ENCODE measurements around the gene DUOX2.
"Not testable (repeated sequence)": the region's sequence is repeated elsewhere in the genome, so short reads cannot be mapped to it uniquely, and the experiment has no call there.

DUOX2 gene

DNA sequence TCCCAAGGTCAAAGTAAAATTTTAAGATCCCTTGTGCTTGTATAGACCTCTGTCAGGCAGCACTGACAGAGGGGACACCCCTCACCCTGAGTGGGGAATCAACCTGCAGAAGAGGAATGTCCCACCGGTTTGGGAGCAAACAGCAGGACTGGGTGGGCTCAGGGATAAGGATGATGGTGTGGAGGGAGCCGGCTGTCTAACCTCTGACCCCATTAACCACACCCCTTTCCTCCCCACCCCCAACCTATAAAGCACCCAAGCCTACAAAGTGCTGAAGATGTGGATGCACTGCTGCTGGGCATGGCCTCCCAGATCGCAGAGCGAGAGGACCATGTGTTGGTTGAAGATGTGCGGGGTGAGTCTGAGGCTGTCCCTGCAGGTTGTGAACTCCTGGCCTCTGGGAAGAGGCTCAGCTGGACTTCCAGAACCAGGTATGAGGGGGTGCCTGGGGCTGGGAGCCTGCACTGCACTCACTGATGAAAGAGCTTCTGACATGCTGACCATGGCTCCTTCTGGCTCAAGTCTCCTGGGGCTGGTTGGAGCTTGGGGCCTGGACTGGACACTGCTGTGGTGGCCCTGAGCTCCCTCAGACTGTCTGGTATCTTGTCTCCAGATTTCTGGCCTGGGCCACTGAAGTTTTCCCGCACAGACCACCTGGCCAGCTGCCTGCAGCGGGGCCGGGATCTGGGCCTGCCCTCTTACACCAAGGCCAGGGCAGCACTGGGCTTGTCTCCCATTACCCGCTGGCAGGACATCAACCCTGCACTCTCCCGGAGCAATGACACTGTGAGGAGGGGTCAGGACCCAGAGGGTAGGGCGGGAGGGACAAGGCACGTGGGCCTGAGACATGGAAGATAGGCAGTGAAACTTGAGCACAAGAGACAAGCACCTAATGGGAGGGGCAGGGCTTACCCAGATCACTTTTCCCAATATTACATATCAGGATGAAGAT, 25.1 kb upstream of the DUOX2 start:
- DNase-seq, result no peak

DNA sequence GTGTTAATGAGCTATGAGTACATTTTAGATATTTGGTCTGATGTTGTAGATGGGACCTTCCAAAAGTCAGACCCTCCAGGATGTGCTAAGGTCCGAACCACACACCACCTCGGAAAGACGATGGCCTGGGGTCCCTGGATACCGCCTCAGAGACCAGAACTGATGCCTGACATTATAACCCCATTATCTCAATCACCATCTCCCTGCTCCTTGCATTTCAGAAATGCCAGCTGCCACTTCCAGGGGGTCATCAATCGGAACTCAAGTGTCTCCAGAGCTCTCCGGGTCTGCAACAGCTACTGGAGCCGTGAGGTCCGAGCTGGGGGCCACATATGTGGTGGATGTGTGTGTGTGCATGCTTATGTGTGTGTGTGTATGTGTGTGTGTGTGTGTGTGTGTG, 23.7 kb upstream of the DUOX2 start:
- no peak for DNase-seq

DNA sequence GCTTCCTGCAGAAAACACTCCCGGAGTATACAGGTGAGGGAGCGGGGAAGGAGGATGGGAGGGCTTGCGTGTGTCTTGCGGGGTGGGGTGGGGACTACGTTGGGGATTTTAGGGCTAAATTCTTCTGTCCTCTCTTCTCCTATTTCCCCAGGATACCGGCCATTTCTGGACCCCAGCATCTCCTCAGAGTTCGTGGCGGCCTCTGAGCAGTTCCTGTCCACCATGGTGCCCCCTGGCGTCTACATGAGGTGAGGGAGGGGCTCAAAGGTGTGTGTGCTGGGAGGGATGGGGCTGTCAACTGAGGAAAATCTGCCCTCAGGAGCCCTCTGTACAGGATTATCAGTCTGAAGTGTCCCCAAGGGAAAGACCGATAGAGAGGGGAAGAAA, 22.4 kb upstream of the DUOX2 start:
- DNase-seq, result no peak

DNA sequence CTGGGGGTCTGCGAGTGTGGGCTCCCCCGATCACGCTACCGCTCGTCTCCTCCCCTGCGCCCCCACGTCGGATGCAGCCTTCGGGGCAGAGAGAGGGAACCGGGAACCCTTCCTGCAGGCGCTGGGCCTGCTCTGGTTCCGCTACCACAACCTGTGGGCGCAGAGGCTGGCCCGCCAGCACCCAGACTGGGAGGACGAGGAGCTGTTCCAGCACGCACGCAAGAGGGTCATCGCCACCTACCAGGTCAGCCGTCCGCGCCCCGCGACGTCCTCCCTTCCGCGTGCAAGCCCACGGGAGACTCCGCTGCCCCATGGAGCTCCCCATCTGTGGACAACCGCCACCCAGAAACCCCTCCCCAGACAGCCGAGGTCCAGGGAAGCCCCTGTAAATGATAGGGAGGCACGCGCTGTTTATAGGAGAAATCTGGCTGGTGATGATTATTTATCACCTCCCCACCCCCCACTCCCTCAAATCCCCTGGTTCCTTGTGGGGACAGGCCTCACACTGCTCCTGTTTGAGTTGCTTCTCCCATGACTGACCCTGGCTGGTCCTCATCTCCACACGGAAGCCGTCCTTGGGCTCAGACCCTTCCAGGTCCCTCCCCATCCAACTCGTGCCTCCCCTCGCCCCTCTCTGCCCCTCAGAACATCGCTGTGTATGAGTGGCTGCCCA, 21.9 kb upstream of the DUOX2 start:
- DNase-seq, result not testable (repeated sequence)

DNA sequence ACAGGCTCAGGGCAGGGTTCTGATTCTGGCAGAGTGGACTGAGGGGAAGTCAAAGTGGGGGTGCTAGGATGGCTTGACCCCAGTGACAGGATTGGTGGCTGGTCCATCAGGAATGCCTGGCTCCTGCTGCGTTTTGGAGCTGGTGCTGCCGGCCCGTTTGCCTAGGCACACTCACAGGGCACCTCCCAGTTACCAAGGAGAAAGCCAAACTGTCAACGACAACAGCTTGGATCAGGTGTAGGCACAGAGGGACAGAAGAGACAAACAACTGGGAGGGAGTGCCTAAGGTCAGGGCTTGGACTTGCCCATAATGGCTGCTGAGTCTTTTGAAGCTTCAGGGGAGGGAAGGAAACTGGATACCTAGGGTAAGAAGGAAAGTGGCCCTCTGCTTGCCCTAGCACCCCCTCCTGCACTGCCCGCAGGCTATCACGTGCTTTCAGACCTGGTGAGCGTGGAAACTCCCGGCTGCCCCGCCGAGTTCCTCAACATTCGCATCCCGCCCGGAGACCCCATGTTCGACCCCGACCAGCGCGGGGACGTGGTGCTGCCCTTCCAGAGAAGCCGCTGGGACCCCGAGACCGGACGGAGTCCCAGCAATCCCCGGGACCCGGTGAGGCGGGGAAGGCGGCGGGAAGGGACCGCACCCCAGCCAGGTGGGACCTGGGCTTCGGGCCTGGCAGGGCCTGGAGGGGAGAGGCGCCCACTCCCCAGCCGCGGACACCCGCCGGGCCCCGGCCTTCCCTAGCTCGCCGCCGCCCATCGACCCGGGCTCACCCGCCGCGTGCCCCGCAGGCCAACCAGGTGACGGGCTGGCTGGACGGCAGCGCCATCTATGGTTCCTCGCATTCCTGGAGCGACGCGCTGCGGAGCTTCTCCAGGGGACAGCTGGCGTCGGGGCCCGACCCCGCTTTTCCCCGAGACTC, 21.0 kb upstream of the DUOX2 start:
- peak; percentile 67 for DNase-seq

DNA sequence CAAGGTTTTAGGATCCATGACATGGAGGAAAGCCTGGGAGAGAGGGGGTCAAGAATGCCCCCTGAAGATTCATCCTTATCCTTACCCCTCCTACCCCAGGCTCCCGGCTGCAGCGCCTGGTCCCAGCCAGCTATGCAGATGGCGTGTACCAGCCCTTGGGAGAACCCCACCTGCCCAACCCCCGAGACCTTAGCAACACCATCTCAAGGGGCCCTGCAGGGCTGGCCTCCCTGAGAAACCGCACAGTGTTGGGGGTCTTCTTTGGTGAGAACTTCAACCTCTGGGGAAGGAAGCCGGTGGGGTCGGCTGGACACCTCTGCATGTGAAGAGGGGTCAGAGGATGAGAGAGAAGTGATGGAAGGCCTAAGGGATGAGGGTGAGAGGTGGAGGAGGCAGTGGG, 20.1 kb upstream of the DUOX2 start:
- no peak for DNase-seq

DNA sequence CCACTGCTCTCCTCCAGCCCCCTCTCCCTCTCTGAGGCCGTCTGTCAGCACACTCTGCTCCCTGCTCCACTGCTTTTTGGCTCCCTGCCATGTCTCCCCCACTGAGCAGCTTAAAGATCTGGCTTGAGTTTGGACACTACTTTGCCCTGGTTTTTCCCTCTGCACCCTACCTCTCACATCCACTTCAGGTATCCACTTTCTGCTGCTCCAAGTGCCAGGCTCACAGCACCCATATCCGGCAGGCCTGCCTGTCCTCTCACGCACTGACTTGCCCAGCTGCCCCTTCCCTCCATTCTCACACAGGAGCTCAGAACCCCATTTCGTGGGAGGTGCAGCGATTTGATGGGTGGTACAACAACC, 19.6 kb upstream of the DUOX2 start:
- no peak for DNase-seq

DNA sequence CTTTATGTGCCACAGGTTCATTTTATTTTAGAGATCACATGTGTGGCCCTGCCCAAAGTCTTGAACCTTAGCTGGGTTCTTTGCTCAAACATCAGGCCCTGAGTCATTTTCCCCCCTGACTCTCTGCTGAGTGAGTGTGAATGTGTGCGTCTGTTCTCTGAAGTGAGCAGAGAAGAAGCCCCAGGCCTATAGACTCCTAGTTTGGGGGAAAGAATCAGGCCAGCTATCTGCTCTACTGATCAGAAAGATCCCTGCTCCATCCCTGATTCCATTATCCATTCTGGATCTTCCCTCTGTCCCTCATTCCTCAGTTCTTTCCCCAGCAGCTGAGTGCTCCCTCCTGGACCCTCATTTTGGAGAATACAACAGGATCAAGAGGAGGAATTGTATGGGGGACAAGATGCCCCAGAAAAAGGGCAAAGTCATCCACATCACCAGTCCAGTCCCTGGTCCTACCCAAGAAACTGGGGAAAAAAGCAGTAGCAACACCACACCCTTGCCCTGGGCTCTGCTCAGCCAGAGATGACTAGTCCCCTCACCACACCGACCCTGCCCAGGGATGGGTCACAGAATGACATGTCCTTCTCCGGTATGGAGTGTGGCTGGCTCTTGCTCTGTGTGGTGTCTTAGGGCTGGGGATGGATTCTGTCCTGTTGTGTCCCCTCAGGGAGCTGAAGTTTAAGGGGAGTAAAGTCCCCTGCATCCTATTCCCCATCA, 19.0 kb upstream of the DUOX2 start:
- DNase-seq, result no peak

DNA sequence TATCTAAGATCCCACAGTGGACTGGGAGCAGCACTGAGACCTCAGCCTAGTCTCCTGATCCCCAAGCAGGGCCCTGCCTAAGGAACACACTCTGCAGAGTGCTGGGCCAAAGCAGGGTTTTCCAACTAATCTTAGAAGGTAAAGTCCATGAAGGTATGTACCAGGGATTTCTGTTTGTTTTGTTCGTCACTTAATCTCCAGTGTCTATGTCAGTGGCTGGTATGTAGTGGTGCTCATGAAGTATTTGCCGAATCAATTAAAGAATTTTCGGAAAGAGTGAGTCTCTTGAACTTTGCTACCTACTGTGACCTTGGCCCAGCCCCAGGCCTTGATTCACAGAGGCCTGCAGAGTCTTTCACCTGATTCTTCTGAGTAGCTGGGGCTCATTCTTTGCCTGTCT, 17.5 kb upstream of the DUOX2 start:
- DNase-seq, result no peak

DNA sequence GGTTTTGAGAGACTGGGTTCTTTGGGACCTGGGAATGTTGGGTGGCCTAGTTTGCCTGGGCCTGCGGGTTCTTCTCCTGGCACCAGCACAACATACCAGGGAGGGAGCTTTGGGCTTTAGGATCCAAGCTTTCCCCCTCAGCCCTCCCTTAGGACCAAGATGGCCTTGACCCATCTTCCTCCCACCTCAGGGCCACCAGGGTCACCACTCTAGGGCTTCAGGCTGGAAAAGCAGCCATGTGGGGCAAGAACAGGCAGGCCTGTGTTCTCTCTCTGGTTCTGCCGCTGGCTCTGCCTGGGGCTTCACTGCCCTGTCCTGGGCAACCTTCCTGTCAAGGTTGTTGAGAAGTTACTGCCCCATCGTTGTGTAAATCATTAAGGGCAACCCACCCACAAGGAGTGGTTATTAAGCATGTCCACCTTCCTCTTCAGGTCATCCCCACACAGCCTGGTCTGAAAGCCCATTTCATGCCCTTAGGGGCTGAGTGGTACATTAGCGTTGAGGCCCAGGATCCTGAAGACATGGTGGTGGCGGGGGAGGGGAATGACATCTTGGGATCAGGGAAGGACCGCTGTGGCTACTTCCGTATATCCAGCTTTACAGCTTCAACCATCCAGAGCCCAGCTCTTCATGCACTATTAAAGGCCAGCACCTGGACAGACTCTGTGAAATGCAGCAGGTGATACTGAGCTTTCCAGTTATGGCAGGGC, 16.5 kb upstream of the DUOX2 start:
- DNase-seq, result no peak

DNA sequence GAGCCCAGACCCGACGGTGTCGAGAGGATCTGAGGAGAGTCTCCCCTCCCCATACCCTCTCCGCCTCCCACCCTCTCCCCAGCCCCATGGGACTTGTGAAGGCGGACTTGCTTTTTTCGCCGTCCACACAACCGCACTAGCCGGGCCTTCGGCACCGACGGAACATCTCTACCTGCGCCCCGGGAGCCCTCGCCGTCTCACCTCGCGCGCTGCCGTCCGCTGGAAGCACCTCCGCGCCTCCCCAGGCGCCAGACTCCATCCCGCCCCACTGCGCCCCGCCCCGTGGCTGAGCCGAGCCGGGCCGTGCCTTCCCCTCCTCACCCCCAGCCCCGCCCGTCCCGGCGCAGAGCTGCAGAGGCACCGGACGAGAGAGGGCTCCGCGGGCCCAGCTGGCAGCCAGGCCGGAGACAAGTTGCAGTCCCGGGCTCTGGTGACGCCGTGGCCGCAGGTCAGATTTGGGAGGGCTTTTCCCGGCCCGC, 15.7 kb upstream of the DUOX2 start, which contains the start of the genes DUOX1 and DUOXA1:
Gene DUOX1 (plus strand): TSS at position 344 of the 479 bp plus-strand sequence. CDS start 1,973 bp downstream, outside the sequence.
Gene DUOXA1 (minus strand): TSS at position 229 of the 479 bp plus-strand sequence. CDS start 6,865 bp downstream, outside the sequence.
- no peak for DNase-seq

DNA sequence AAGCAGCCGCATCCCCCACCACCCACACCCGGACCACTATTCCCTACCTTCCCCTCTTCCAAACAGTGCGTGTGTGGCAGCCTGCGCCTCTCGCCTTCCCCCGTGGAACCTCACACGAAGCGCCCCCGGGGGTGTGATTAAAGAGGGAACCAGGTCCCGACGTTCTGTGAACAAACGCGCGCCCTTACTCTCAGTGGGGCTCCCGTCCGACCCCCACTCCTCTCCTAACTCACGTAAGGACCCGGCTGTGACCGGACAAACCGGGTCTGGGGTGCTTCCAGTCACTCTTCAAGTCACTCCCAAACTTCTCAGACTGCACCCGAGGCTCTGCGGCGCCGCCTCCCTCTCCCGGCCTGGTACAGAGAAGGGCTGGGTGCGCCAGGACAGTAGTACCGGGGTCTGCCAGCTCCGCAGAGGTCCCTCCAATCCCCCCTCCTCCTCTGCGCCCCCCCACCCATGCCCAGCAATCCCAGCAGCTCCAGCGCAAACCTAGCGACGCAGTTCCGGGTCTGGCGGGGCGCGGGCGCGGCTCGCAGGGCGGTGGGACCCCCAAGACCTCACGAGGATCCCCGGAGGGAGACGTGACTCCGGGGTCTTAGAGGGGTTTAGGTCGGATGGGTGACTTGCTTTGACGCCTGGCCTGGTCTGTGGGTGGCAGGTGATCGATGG, 15.1 kb upstream of the DUOX2 start:
- peak; percentile 53 for DNase-seq

DNA sequence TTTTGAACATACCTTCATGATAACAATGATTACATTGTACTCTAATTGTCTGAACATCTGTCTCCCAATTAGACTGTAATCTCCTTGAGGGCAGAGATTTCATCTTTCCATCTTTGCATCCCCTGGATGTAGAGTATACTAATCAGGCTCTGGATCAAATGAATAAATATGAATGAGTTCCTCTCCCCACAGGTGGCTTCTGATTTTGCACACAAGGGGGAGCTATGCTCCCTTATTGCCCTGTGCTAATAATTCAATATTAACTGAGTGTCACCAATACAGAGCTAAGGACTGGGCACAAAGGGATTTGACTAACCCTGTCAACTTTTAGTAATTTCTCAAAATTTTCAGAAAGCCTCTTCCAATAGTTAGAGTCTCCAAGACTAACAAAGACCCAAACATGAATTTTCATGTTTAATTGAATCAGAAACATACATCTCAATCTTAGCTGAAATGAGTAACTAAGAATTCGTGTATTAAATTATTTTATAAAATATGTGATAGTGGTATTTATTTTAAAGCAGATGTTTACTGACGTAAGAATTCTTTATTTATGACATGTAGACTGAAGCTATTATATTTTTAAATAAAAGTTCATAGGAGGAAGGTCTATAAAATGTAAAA, 12.7 kb upstream of the DUOX2 start:
- no peak for DNase-seq

DNA sequence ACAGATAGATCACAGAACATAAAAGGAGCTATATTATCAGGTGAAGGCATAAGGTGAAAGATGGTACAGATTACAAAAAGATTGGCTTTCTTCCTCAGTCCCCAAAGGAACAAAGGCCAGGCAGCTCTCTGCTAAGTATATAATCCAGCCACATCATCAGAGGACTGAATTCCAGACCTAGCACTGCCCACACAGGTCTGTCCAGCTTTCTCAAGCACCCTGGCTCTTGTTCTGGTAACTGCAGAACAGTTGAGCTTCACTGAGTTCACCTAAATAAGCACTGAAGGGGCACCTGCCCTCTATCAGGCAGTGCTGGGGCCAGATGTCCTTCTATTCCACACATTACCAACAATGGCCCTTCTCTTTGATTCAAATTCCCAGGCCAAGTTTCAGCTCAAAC, 9.4 kb upstream of the DUOX2 start:
- DNase-seq, result no peak

DNA sequence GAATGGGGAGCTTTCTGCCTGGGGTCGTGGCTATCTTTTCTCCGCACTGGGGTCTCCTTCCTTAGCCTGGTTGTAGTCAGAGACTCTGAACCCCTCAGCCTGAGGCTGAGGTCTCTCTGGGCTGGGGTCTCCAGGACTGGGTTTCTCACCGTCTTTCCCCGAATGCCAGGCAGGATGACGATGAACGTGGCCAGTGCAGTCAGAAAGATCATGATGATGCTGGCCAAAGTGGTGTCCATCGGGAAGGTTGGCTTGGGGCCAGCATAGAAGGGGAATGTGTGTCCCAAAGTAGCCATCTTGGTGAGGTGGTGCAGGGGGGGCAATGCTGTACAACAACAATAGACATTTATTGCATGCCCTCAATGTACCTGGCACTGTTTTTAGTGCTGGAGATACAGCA, 8.7 kb upstream of the DUOX2 start:
- no peak for DNase-seq

DNA sequence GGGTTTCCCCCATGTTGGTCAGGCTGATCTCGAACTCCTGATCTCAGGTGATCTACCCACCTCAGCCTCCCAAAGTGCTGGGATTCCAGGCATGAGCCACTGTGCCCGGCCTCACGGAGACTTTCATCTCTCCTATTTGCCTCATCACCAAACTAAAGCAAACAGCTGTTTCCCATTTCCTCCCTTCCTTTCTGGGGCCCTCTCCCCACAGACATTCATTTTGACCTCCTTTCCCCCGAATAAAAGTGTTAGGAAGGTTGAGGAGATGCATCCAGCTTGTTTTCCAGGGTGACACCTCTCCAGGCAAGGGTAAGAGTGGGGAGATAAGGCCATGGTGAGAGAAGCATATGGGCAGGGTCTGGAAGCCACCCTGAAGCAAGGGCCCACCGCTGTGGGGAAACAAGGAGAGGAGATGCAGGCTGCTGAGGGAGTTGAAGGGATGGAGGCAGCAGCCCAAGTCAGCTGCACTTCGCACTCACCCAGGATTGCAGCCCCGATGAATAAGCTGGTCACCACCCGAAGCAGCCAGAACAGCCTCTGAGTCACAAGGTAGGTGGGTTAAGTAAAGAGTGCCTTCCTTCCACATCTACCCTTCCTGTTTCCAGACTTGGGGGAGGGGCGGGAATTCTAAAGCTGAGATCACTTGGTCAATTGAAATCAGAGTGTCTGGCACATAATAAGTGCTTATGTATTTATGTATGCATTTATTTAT, 7.9 kb upstream of the DUOX2 start:
- DNase-seq, result no peak

DNA sequence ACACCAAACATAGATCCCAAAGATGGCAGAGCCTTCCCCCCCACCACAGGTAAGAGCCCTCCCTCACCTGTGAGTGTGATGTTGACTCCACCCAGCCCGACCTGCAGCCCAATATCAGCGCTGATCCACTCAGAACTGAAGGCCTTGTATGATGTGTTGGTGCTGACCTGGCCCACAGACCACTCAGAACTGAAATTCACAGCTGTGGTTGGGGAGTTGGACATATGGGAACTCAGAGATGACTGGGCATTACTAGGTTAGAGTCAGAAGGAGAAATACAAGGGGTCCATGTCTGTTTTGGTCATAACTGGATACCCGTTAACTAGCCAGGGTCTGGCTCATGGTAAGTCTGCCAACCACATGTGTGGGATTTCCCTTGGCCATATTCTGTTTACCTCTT, 7.0 kb upstream of the DUOX2 start:
- no peak for DNase-seq

DNA sequence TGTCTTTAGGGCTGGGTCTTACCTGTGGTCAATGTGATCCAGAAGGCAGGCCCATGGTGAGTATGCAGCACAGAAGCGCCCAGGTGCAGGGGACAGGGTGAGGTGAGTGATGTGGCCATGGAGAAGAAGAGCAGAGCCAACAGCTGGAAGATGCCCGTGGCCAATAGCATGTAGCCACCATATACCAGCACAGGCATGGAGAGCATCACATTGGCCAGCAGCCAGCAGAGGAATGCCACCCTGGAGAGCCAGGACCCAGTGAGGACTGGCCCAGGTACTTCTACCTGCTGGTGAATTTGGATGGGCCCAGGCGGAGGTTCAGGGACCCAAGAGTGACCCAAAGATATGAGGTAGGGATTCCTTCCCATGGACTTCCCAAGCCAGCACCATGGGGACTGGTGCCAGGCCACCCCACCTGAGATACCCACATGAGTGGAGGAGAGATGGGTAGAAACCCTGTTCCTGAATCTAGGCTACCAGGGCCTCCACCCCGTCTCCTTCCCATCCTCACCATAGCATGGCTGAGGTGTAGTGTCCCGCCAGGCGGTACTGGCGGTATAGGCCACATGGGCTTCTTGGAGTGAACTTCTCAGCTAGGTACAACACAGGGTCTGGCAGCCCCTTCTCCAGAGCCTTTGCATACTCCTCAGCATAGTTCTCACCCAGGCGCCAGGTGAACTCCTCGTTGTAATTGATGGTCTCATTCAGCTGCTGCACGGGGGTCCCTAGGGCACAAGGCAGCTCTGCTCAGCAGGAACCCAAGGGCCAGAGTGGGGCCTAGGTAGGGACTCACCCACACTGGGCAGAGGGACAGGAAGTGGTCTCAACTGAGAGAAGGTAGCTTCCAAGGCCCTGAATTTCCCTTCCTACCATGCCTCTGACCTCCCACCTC, 6.4 kb upstream of the DUOX2 start:
- DNase-seq, result no peak

DNA sequence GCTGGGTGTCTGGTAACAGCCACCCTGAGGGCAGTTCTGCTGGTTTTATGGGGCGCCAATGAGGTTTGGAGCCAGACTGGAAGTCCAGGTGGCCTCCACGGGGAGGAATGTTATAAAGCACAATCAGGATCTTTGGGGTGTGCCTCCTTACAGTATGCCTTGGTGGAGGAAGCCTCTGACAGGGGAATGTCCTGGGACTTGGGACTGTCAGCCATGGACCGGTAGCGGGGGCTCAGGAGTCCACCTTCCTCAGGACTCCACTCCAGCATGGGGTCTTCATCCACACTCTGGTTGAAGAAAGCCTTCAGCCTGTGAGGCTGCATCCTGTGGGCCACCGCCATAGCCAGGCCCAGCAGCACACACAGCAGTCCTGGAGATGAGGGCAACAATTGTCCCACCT, 5.0 kb upstream of the DUOX2 start:
- no peak for DNase-seq

Measured in retina (tissue), 1 donor.